Measurements from ENCODE around the gene MCAM. TPM values are rescaled to one million over a fixed set of nuclear protein-coding genes. Genes with fewer than 3 reads are reported as not detected.

MCAM gene
- total and polyA plus RNA-seq, 2 donors = 154 to 451 TPM

- no peak for DNase-seq (ENCODE audit: extremely low spot score)
- Histone ChIP-seq H3K36me3 (ENCODE audit: insufficient read depth) (peaks cover 9% of the 10 kb centered on the region), H3K27ac (ENCODE audit: low read depth) (no peak overlapping the region), H3K4me1 (ENCODE audit: insufficient read depth) (no peaks in the 10 kb centered on the region), H3K4me3 (ENCODE audit: low read depth, low read length) (no peak overlapping the region)
- WGBS = 84% methylated on average over 2 of the region's 2 CpGs
Observed at GRCh38 chr11:119298726-119299125, 18.2 kb downstream of the MCAM start.

DNA sequence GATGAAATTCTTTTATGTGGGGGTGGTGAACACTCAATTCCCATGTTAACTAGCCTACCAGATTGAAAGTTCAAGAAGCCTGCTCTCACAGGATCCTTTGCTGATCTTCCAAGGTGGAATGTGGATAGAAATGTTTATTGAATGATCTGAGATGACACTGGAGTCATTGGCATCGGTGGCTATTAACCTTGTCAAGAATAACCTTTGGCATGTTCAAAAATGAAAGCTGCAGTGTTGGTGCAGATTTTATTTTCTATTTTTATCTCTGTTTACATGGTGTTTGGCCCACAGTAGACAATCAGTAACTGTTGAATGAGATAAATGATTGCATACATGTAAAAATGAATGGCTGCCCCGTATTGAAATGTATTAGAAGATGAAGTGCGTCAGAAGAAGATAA lies 19.0 kb downstream of the MCAM start:
- Histone ChIP-seq H3K36me3 (ENCODE audit: insufficient read depth) (peaks cover 10% of the 10 kb centered on the region), H3K4me1 (ENCODE audit: insufficient read depth) (no peaks in the 10 kb centered on the region), H3K4me3 (ENCODE audit: low read depth, low read length) (no peak overlapping the region), H3K27ac (ENCODE audit: low read depth) (no peak overlapping the region)
- 72% methylated on average over 3 of the region's 3 CpGs for WGBS
- DNase-seq (ENCODE audit: extremely low spot score) = no peak

- H3K4me1 ChIP-seq (ENCODE audit: insufficient read depth) = no peaks in the 10 kb centered on the region
- no peak overlapping the region for H3K27ac ChIP-seq (ENCODE audit: low read depth)
- 64% methylated on average over 3 of the region's 3 CpGs for whole genome bisulfite sequencing
- peaks cover 10% of the 10 kb centered on the region for H3K36me3 ChIP-seq (ENCODE audit: insufficient read depth)
- DNase-seq (ENCODE audit: extremely low spot score) = no peak
- H3K4me3 ChIP-seq (ENCODE audit: low read depth, low read length) = no peak overlapping the region
Observed at GRCh38 chr11:119295178-119295577, 21.8 kb downstream of the MCAM start.

GRCh38 chr11:119293461-119293860 lies 23.5 kb downstream of the MCAM start:
- DNase-seq (ENCODE audit: extremely low spot score) = no peak
- H3K4me3 ChIP-seq (ENCODE audit: low read depth, low read length) = no peak overlapping the region
- no peaks in the 10 kb centered on the region for H3K4me1 ChIP-seq (ENCODE audit: insufficient read depth)
- WGBS = 94% methylated on average over 3 of the region's 3 CpGs
- H3K27ac ChIP-seq (ENCODE audit: low read depth) = no peak overlapping the region
- peaks cover 5% of the 10 kb centered on the region for H3K36me3 ChIP-seq (ENCODE audit: insufficient read depth)

DNA sequence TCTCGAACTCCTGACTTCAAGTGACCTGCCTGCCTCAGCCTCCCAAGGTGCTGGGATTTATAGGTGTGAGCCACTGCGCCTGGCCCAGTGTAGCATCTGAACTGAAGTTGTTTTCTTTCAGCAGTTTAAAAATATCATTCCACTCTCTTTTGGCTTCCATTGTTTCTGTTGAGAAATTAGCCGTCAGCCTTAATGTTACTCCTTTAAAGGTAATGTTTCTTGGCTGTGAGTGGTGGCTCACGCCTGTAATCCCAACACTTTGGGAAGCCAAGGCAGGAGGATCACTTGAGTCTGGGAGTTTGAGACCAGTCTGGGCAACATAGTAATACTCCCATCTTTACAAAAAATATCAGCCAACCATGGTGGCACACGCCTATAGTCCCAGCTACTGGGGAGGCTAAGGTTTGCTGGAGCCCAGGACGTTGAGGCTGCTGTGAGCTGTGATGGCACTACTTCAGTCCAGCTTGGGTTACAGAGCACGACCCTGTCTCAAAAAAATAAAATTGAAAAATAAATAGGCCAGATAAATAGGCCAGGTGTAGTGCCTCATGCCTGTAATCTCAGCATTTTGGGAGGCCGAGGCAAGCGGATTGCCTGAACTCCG lies 25.9 kb downstream of the MCAM start:
- DNase-seq (ENCODE audit: extremely low spot score) = no peak
- WGBS = 98% methylated on average over 10 of the region's 10 CpGs
- H3K36me3 ChIP-seq (ENCODE audit: insufficient read depth) = peaks cover 4% of the 10 kb centered on the region
- no peaks in the 10 kb centered on the region for H3K4me1 ChIP-seq (ENCODE audit: insufficient read depth)
- H3K27ac ChIP-seq (ENCODE audit: low read depth) = no peak overlapping the region
- H3K4me3 ChIP-seq (ENCODE audit: low read depth, low read length) = no peak overlapping the region

DNA sequence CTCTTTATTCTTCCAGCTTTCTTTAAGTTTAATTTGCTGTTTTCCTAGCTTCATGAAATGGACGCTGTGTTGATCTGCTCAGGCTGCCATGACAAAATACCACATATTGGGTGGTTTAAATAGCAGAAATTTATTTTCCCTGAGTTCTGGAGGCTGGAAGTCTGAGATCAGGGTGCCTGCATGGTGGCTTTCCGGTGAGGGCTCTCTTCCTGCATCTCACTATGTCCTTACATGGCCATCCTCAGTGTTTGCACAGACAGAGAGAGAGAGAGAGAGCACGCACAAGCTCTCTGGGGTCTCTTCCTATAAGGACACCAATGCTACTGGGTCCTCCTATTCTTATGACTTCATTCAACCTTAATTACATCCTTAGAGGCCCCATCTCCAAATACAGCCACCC lies 28.7 kb downstream of the MCAM start:
- H3K36me3 ChIP-seq (ENCODE audit: insufficient read depth) = peaks cover 3% of the 10 kb centered on the region

DNA sequence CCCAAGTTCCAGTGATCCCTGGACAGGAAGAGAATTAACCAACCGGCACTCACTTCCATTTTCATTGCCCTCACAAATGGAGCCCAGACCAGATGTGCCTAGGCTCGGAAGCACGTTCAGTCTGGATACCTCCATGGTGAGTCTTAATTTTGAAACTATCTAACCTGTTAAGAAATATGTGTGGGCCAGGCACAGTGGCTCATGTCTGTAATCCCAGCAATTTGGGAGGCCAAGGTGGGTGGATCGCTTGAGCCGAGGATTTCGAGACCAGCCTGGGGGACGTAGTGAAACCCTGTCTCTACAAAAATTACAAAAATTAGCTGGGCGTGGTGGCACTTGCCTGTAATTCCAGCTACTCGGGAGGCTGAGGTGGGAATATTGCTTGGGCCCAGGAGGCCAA lies 31.5 kb downstream of the MCAM start:
- Histone ChIP-seq H3K4me3 (ENCODE audit: low read depth, low read length) (no peak overlapping the region), H3K4me1 (ENCODE audit: insufficient read depth) (no peaks in the 10 kb centered on the region), H3K36me3 (ENCODE audit: insufficient read depth) (peaks cover 3% of the 10 kb centered on the region), H3K27ac (ENCODE audit: low read depth) (no peak overlapping the region)
- WGBS = 95% methylated on average over 9 of the region's 9 CpGs
- no peak for DNase-seq (ENCODE audit: extremely low spot score)

More for the DNA sequence above, 28.7 kb downstream of the MCAM start:
- Histone ChIP-seq H3K4me1 (ENCODE audit: insufficient read depth) (no peaks in the 10 kb centered on the region), H3K27ac (ENCODE audit: low read depth) (no peak overlapping the region), H3K4me3 (ENCODE audit: low read depth, low read length) (no peak overlapping the region)
- DNase-seq (ENCODE audit: extremely low spot score) = no peak
- WGBS = 73% methylated on average over 3 of the region's 3 CpGs

DNA sequence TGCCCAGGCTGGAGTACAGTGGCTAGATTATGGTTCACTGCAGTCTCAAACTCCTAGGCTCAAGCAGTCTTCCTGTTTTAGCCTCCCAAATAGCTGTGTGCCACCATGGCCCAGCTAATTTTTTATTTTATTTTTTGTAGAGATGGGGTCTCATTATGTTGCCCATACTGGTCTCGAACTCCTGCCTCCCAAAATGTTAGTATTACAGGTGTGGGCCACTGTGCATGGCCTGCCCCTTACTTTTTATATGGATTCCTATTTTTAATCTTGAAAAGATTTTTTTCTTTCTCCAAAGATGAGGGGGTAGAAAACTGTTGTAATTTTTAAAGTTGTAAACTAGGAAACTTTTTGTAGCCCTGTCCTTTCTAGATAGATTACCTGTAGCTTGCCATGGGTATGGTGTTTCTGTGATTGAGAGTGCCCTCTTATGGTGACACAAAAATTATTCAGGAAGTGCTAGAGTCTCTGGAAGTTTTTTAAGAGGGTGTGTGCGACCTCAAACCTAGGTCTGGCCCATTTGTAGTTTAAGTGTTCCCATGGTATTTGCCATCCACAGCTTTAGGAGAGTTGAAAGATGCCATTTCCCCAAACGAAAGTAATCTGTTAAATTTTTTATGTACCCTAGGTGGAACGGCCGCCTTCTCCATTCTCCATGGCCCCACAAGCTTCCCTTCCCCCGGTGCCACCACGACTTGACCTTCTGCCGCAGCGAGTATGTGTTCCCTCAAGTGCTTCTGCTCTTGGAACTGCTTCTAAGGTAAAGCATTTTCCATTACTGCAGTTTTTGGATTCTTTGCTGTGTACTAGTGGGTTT lies 32.4 kb downstream of the MCAM start:
- Histone ChIP-seq H3K4me1 (ENCODE audit: insufficient read depth) (no peaks in the 10 kb centered on the region), H3K27ac (ENCODE audit: low read depth) (no peak overlapping the region), H3K4me3 (ENCODE audit: low read depth, low read length) (no peak overlapping the region), H3K36me3 (ENCODE audit: insufficient read depth) (peaks cover 3% of the 10 kb centered on the region)
- WGBS = 69% methylated on average over 9 of the region's 9 CpGs
- no peak for DNase-seq (ENCODE audit: extremely low spot score)

GRCh38 chr11:119282495-119282894 lies 34.4 kb downstream of the MCAM start:
- WGBS = 90% methylated on average over 7 of the region's 7 CpGs
- Histone ChIP-seq H3K4me3 (ENCODE audit: low read depth, low read length) (no peak overlapping the region), H3K36me3 (ENCODE audit: insufficient read depth) (no peaks in the 10 kb centered on the region), H3K27ac (ENCODE audit: low read depth) (no peak overlapping the region), H3K4me1 (ENCODE audit: insufficient read depth) (no peaks in the 10 kb centered on the region)
- DNase-seq (ENCODE audit: extremely low spot score) = no peak

DNA sequence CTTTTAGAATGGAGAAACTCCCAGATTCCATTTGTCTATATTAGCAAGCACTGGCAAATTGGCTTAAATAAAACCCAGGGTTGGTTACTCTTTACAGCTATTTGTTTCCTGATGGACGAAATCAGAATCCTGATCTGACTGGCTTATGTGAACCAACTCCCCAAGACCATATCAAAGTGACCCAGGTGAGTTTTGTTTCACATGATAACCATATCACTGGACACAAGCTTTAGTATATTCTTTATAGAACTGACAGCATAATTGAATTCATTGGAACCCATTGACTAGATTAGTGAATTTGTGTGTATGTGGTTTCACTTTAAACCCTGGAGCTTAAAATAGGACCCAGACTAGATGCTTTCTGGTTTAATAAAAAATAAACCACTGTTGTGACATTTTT lies 39.3 kb downstream of the MCAM start:
- no peak for DNase-seq (ENCODE audit: extremely low spot score)
- Histone ChIP-seq H3K4me3 (ENCODE audit: low read depth, low read length) (no peak overlapping the region), H3K36me3 (ENCODE audit: insufficient read depth) (peaks cover 2% of the 10 kb centered on the region), H3K4me1 (ENCODE audit: insufficient read depth) (no peaks in the 10 kb centered on the region), H3K27ac (ENCODE audit: low read depth) (no peak overlapping the region)
- 94% methylated on average over 1 of the region's 1 CpG for WGBS

GRCh38 chr11:119273721-119274120 lies 43.2 kb downstream of the MCAM start:
- H3K4me1 ChIP-seq (ENCODE audit: insufficient read depth) = no peaks in the 10 kb centered on the region
- WGBS = 94% methylated on average over 6 of the region's 6 CpGs
- DNase-seq (ENCODE audit: extremely low spot score) = no peak
- H3K27ac ChIP-seq (ENCODE audit: low read depth) = no peak overlapping the region
- peaks cover 2% of the 10 kb centered on the region for H3K36me3 ChIP-seq (ENCODE audit: insufficient read depth)
- H3K4me3 ChIP-seq (ENCODE audit: low read depth, low read length) = no peak overlapping the region

- peak overlapping the region; percentile 10 for H3K27ac ChIP-seq (ENCODE audit: low read depth)
- DNase-seq (ENCODE audit: extremely low spot score) = no peak
- H3K36me3 ChIP-seq (ENCODE audit: insufficient read depth) = peaks cover under 1% of the 10 kb centered on the region
- WGBS = 64% methylated on average over 5 of the region's 5 CpGs
- H3K4me1 ChIP-seq (ENCODE audit: insufficient read depth) = no peaks in the 10 kb centered on the region
- no peak overlapping the region for H3K4me3 ChIP-seq (ENCODE audit: low read depth, low read length)
Observed at GRCh38 chr11:119267645-119268044, 49.3 kb downstream of the MCAM start.

DNA sequence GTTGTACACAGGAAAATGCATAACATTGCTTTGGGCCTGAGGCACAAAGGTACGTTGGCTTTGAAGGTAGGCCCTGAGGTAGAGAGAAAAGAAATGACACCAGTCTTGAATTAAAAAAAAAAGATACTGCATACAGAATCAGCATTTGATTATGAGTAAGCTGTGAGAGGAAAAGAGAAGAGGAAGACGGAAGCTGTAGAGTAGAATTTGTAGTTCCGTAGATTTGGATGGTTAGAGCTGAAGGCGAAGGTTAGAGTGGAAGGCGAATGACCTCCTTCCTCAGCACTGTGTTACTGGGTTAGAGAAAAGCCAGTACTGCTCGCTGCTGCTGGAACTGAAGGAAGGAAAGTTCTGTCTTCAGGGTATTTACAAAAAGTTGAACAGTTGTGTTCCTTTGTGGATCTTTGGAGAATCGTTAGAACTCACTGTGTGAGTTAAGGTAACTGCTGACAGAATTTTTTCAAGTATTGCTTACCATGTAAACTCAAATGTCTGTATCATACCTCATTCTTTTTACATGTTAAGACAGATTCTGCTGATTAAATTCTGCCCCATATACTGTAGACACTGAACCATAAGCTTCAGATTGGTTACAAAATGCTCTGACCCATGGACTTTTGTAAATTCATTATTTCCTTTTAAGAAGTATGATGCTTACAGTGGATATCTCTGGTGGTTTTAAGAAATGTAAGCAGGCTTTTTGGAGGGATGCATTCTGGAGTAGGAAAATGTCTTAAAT lies 50.2 kb downstream of the MCAM start:
- Histone ChIP-seq H3K36me3 (ENCODE audit: insufficient read depth) (peaks cover 6% of the 10 kb centered on the region), H3K4me3 (ENCODE audit: low read depth, low read length) (no peak overlapping the region), H3K4me1 (ENCODE audit: insufficient read depth) (no peaks in the 10 kb centered on the region), H3K27ac (ENCODE audit: low read depth) (peak overlapping the region; percentile 10)
- no peak for DNase-seq (ENCODE audit: extremely low spot score)
- WGBS = 79% methylated on average over 7 of the region's 7 CpGs

DNA sequence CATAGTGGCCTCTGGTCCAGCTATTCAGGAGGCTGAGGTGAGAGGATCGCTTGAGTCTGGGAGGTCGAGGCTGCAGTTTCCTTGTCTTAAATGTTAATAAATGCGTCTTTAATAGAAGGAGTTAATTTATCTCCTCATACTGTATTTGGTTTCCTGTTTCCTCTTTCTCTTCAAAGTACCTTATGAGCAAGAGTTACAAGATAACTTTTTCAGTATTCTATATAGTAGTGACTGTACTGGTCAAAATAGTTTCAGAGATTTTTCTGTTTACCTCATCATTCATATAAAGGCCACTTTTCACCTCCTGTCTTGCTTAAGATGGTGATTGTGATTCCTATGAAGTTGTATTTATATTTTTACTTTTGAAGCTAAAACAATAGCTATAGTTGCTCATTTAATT lies 50.9 kb downstream of the MCAM start:
- 86% methylated on average over 3 of the region's 3 CpGs for WGBS
- DNase-seq (ENCODE audit: extremely low spot score) = no peak
- H3K36me3 ChIP-seq (ENCODE audit: insufficient read depth) = peaks cover 6% of the 10 kb centered on the region
- no peak overlapping the region for H3K27ac ChIP-seq (ENCODE audit: low read depth)
- no peak overlapping the region for H3K4me3 ChIP-seq (ENCODE audit: low read depth, low read length)
- H3K4me1 ChIP-seq (ENCODE audit: insufficient read depth) = no peaks in the 10 kb centered on the region
